ENCODE data around the gene PCDH12. TPM values are rescaled to one million over a fixed set of nuclear protein-coding genes. Genes with fewer than 3 reads are reported as not detected.

The PCDH12 gene
- polyA plus RNA-seq, 1 donor (not counting 4 experiments of a cell fraction or from before 2014, with no cell fraction given): 0.01 TPM

DNA sequence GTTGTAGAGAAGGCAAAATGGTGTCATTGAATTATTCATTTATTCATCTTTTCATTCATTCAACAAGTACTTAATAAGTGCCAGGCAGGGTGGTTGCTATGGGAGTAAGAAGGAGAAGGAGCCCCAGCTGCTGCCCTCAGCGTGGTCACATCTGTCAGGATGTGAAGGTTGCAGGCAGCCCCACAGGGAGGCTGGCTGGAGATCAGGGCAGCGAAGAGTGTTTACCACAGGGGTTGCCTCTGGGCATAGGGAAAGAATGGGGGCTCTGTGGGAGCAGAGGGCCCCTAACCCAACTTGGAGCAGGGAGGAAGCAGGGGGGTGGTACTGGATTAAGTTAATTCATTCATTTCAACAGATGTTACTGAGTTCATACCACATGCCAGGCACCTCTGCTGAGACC is 6.0 kb downstream of the PCDH12 start:
- FAIRE-seq: no peak
- Histone ChIP-seq H4K20me1 (ENCODE audit: control insufficient read depth, extremely low read depth, insufficient read depth, low read length) (no peaks in the 10 kb centered on the region), H3K4me3 (ENCODE audit: control insufficient read depth in 2 of 3, extremely low read depth in 1 of 3, insufficient read depth in 2 of 3, low read depth in 1 of 3, low read length in 3 of 3) (no peak overlapping the region), H3K9me1 (ENCODE audit: control insufficient read depth, extremely low read depth, insufficient read depth, low read length) (no peaks in the 10 kb centered on the region), H3K36me3 (ENCODE audit: control insufficient read depth in 2 of 2, extremely low read depth in 1 of 2, insufficient read depth in 2 of 2, low read length in 2 of 2) (no peaks in the 10 kb centered on the region), H3K4me1 (ENCODE audit: control insufficient read depth, extremely low read depth, insufficient read depth, low read length) (no peaks in the 10 kb centered on the region), H3K27me3 (ENCODE audit: control insufficient read depth, extremely low read depth, insufficient read depth, low read length) (no peaks in the 10 kb centered on the region), H2AFZ (ENCODE audit: control insufficient read depth, low read length) (no peak overlapping the region), H3K9me3 (ENCODE audit: control insufficient read depth, low read depth, low read length) (no peaks in the 10 kb centered on the region), H3K4me2 (ENCODE audit: control insufficient read depth, extremely low read depth, insufficient read depth, low read depth, low read length) (no peak overlapping the region), H3K79me2 (ENCODE audit: control insufficient read depth, insufficient read depth, low read length) (no peaks in the 10 kb centered on the region), H3K27ac (ENCODE audit: control insufficient read depth, insufficient read depth, low read length) (no peak overlapping the region), H3K9ac (ENCODE audit: control insufficient read depth, extremely low read depth, insufficient read depth, low read length) (no peak overlapping the region)
- dilution Hi-C loops (cut with MboI; ENCODE audit: extremely low pct_ligation_motif_present, low sequenced_read_pairs): no loop called here
- no peak for TF ChIP-seq EZH2 (IDR thresholded peaks at IDR 0.05; ENCODE audit: low read length)
- TF ChIP-seq, protein P1, sequence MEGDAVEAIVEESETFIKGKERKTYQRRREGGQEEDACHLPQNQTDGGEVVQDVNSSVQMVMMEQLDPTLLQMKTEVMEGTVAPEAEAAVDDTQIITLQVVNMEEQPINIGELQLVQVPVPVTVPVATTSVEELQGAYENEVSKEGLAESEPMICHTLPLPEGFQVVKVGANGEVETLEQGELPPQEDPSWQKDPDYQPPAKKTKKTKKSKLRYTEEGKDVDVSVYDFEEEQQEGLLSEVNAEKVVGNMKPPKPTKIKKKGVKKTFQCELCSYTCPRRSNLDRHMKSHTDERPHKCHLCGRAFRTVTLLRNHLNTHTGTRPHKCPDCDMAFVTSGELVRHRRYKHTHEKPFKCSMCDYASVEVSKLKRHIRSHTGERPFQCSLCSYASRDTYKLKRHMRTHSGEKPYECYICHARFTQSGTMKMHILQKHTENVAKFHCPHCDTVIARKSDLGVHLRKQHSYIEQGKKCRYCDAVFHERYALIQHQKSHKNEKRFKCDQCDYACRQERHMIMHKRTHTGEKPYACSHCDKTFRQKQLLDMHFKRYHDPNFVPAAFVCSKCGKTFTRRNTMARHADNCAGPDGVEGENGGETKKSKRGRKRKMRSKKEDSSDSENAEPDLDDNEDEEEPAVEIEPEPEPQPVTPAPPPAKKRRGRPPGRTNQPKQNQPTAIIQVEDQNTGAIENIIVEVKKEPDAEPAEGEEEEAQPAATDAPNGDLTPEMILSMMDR (optimal IDR thresholded peaks at IDR 0.05 in 1 of 3, IDR thresholded peaks at IDR 0.05 in 1 of 3, conservative IDR thresholded peaks at IDR 0.05 in 1 of 3; ENCODE audit: extremely low read depth in 1 of 3, insufficient read depth in 2 of 3, low read length in 3 of 3): no peak
- DNase-seq (ENCODE audit: low read depth, low spot score): no peak

DNA sequence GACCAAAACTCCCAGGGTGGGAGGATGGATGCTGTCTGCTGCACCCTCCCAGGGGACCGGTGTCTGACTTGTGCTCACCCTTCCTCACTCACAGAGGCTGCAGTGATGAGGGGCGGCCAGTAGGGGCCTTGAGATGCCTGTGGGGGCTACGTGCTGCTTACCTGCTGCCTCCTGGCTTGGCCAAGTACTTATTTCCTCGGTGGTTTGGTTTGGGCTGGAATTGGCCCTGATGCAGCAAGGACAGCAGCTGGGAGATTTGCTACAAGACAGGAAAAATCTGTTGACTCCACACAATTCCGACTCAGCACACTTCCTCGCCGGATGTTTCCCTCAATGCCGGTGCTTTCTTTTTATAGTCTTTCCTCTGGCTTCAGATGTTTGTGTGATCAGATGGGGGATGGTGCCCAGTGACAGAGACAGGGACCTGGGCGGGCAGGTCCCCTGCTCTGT is 6.6 kb downstream of the PCDH12 start:
- H3K9me1 ChIP-seq (ENCODE audit: control insufficient read depth, extremely low read depth, insufficient read depth, low read length): no peaks in the 10 kb centered on the region
- no peak for DNase-seq (ENCODE audit: low read depth, low spot score)
- no peaks in the 10 kb centered on the region for H3K4me1 ChIP-seq (ENCODE audit: control insufficient read depth, extremely low read depth, insufficient read depth, low read length)
- FAIRE-seq: no peak
- no peaks in the 10 kb centered on the region for H3K36me3 ChIP-seq (ENCODE audit: control insufficient read depth in 2 of 2, extremely low read depth in 1 of 2, insufficient read depth in 2 of 2, low read length in 2 of 2)
- no peak overlapping the region for H3K4me3 ChIP-seq (ENCODE audit: control insufficient read depth in 2 of 3, extremely low read depth in 1 of 3, insufficient read depth in 2 of 3, low read depth in 1 of 3, low read length in 3 of 3)
- H3K79me2 ChIP-seq (ENCODE audit: control insufficient read depth, insufficient read depth, low read length): no peaks in the 10 kb centered on the region
- dilution Hi-C loops (cut with MboI; ENCODE audit: extremely low pct_ligation_motif_present, low sequenced_read_pairs): no loop called here
- H2AFZ ChIP-seq (ENCODE audit: control insufficient read depth, low read length): no peak overlapping the region
- no peak overlapping the region for H3K9ac ChIP-seq (ENCODE audit: control insufficient read depth, extremely low read depth, insufficient read depth, low read length)
- no peaks in the 10 kb centered on the region for H4K20me1 ChIP-seq (ENCODE audit: control insufficient read depth, extremely low read depth, insufficient read depth, low read length)
- no peak overlapping the region for H3K4me2 ChIP-seq (ENCODE audit: control insufficient read depth, extremely low read depth, insufficient read depth, low read depth, low read length)
- TF ChIP-seq, protein P1 (optimal IDR thresholded peaks at IDR 0.05 in 1 of 3, IDR thresholded peaks at IDR 0.05 in 1 of 3, conservative IDR thresholded peaks at IDR 0.05 in 1 of 3; ENCODE audit: extremely low read depth in 1 of 3, insufficient read depth in 2 of 3, low read length in 3 of 3): peak; percentile 21 to 38 (median 34)
- no peak for TF ChIP-seq EZH2 (IDR thresholded peaks at IDR 0.05; ENCODE audit: low read length)
- H3K27me3 ChIP-seq (ENCODE audit: control insufficient read depth, extremely low read depth, insufficient read depth, low read length): no peaks in the 10 kb centered on the region
- no peaks in the 10 kb centered on the region for H3K9me3 ChIP-seq (ENCODE audit: control insufficient read depth, low read depth, low read length)
- H3K27ac ChIP-seq (ENCODE audit: control insufficient read depth, insufficient read depth, low read length): no peak overlapping the region

All from keratinocyte (primary cell).